ENCODE measurements around the gene SFI1.
"Not testable (repeated sequence)": the region's sequence is repeated elsewhere in the genome, so short reads cannot be mapped to it uniquely, and the experiment has no call there.

The SFI1 gene

DNA sequence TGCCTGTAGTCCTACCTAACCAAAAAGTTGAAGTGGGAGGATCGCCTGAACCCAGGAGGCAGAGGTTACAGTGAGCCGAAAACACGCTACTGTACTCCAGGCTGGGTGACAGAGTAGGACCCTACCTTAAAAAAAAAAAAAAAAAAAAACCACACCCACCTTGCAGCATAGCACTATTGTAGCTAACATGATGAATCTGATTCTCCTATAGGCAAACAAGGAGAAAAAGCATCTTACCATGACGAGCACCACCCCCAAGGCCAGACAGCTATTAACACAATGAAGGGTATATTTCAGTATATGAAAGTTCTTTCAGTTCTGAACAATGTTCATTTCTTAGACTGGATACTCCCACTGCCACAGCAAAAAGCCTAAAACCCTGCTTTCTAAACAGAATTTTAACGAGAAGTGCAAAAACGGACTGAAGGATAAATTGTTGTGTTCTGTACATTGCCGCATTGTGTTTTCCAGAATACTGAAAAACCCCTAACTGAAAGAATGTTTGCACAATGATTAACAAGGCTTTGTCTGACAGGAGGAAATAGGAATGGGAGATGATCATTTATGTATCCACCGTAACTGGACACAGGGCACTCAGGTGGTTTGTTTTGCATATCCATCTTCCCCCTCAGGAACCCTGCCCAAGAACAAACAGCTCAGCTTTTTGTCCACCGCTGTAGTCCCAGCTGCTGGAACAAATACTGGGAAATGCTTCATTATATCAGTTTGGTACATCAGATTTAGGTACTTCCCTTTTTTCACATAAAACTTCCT, 156.8 kb downstream of the SFI1 start:
- Histone ChIP-seq H3K9me3 (ENCODE audit: control insufficient read depth, low read length) (no peaks in the 10 kb centered on the region), H3K4me3 (ENCODE audit: extremely low read depth, insufficient read depth, low read length, poor library complexity, severe bottlenecking) (no peak overlapping the region), H3K36me3 (ENCODE audit: control insufficient read depth, insufficient read depth, low read length) (peaks cover 21% of the 10 kb centered on the region), H3K4me1 (ENCODE audit: control insufficient read depth, insufficient read depth, low read length, poor library complexity, severe bottlenecking) (peaks cover under 1% of the 10 kb centered on the region), H3K27ac (ENCODE audit: low read depth, low read length, severe bottlenecking) (no peak overlapping the region)
- WGBS, 2 experiments (ENCODE audit: insufficient coverage in 2 of 2), result 96 to 100% methylated on average over 4 of the region's 9 CpGs

DNA sequence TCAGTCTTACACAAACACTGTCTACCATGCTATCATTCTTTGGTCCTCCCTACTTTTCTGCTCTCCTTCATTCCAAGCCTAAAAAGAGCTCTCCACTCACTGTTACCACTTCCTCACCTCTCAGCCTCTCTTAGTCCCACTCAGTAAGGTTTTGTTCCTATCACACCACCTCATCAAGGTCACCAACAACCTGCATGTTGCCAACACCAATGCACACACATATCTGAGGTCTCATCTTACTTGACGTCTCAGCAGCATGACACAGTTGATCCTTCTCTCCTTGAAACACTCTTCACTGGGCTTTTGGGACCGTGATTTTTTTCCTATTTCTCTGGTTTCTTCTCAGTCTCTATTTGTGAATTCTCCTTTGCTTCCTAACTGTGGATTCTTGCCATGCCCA, 157.6 kb downstream of the SFI1 start:
- no peaks in the 10 kb centered on the region for H3K9me3 ChIP-seq (ENCODE audit: control insufficient read depth, low read length)
- no peak overlapping the region for H3K4me3 ChIP-seq (ENCODE audit: extremely low read depth, insufficient read depth, low read length, poor library complexity, severe bottlenecking)
- 92 to 94% methylated on average over 2 of the region's 2 CpGs for WGBS, 2 experiments (ENCODE audit: insufficient coverage in 2 of 2)
- no peaks in the 10 kb centered on the region for H3K4me1 ChIP-seq (ENCODE audit: control insufficient read depth, insufficient read depth, low read length, poor library complexity, severe bottlenecking)
- peaks cover 16% of the 10 kb centered on the region for H3K36me3 ChIP-seq (ENCODE audit: control insufficient read depth, insufficient read depth, low read length)
- no peak overlapping the region for H3K27ac ChIP-seq (ENCODE audit: low read depth, low read length, severe bottlenecking)

DNA sequence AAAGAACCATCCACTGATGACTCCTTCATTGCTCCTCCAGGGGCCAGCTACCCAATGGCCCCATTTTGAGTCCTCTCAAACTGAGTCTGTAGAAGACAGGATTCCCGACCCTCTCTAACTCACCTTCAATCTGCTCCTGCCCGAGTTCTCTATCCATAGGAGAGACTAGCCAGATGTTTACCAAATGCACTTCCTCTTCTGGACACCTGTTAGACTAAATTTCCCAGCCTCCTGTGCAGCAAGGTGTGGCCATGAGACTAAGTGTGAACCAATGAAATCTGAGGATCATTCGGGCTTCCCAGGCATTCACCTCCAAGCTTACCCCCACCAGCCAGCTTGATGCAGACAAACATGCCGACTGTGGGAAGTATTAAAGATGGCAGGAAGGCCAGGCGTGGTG, 158.1 kb downstream of the SFI1 start:
- H3K4me1 ChIP-seq (ENCODE audit: control insufficient read depth, insufficient read depth, low read length, poor library complexity, severe bottlenecking), result no peaks in the 10 kb centered on the region
- no peak overlapping the region for H3K4me3 ChIP-seq (ENCODE audit: extremely low read depth, insufficient read depth, low read length, poor library complexity, severe bottlenecking)
- H3K27ac ChIP-seq (ENCODE audit: low read depth, low read length, severe bottlenecking), result no peak overlapping the region
- H3K9me3 ChIP-seq (ENCODE audit: control insufficient read depth, low read length), result no peaks in the 10 kb centered on the region
- WGBS, 2 experiments (ENCODE audit: insufficient coverage in 2 of 2), result 95% methylated on average over 4 of the region's 5 CpGs
- H3K36me3 ChIP-seq (ENCODE audit: control insufficient read depth, insufficient read depth, low read length), result peaks cover 12% of the 10 kb centered on the region

DNA sequence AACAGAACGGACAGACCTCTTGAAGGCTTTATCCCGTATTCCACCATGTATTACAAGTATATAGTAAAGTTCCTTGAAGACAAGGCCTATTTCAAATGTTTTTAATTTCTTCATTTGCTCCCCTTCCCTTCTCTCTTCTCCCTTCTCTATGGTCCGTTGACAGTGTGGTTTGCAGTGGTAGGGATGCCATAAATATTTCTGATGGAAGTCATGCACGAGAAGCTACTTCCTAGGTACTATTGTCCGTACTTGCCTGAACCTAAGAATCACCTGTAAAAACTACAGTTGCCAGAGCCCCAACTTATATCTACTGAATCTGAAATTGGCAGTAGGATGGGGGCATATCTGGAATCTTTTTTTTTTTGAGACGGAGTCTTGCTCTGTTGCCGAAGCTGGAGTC, 162.9 kb downstream of the SFI1 start:
- Histone ChIP-seq H3K27ac (ENCODE audit: low read depth, low read length, severe bottlenecking) (no peak overlapping the region), H3K4me1 (ENCODE audit: control insufficient read depth, insufficient read depth, low read length, poor library complexity, severe bottlenecking) (peaks cover 4% of the 10 kb centered on the region), H3K36me3 (ENCODE audit: control insufficient read depth, insufficient read depth, low read length) (no peaks in the 10 kb centered on the region), H3K9me3 (ENCODE audit: control insufficient read depth, low read length) (no peaks in the 10 kb centered on the region), H3K4me3 (ENCODE audit: extremely low read depth, insufficient read depth, low read length, poor library complexity, severe bottlenecking) (no peak overlapping the region)
- WGBS, 2 experiments (ENCODE audit: insufficient coverage in 2 of 2), result 100% methylated on average over 3 to 4 of the region's 7 CpGs

DNA sequence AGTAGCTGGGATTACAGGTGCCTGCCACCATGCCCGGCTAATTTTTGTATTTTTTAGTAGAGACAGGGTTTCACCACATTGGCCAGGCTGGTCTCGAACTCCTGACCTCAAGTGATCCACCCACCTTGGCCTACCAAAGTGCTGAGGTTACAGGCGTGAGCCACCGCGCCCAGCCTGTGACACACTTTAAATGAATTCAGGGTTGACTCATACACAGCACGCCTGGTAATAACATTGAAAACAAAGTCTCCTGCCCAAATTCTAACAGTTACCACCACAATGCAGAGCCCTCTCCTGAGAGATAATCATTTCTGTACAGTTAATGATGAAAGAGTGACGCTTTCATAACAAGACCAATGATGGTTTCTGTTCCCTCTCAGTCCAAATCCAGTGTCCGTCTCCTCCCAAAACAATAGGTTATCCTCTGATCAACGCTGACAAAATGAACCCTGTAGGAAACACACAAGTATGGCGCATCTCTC, 164.6 kb downstream of the SFI1 start:
- peak overlapping the region; percentile 74 for H3K27ac ChIP-seq (ENCODE audit: low read depth, low read length, severe bottlenecking)
- not testable (repeated sequence) for H3K36me3 ChIP-seq (ENCODE audit: control insufficient read depth, insufficient read depth, low read length)

DNA sequence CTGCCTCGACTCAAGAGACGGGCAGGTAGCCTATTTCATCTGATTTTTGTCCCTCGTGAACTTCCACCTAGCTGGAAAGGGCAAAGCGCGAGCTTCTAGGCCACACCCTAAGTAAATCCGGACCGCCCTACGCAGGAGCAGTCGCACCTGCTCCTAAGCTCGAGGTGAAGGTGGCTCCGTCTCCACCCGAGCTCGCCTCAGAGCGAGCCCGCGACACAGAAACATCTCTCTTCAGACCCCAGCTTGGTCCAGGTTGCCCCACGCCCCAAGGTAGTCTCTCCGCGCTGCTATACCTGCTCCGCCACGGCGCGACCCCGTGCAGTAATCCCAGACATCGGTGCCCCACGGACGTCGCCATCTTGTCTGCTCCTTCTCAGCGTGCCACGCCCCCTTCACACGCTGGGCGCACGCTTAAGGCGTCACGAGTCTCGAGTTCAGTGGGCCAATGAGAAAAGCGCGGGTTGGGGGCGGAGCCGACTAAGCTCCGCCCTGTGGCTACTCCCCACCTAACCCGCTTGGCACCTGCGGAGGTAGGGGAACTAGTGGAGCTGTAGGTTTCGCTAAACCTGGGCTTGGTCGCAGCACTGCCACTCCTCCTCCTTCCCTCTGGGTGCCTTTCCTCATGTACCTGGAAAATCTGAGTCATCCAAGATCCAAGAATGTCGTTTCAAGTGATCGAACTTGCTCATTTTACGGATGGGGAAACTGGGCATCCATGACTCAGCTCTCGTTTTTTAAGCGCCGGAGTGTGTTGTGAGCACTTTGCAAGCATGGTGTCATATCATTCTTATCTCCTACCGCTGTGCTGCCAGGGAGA, 165.7 kb downstream of the SFI1 start, which contains the start of gene PISD:
TSS of gene PISD (minus strand) at position 365 of the 817 bp plus-strand sequence. CDS start at position 358, 7 bp downstream.
- WGBS, 2 experiments (ENCODE audit: insufficient coverage in 2 of 2), result 4 to 9% methylated on average over 34 to 52 of the region's 52 CpGs
- Histone ChIP-seq H3K4me1 (ENCODE audit: control insufficient read depth, insufficient read depth, low read length, poor library complexity, severe bottlenecking) (peaks cover 4% of the 10 kb centered on the region), H3K36me3 (ENCODE audit: control insufficient read depth, insufficient read depth, low read length) (no peaks in the 10 kb centered on the region), H3K4me3 (ENCODE audit: extremely low read depth, insufficient read depth, low read length, poor library complexity, severe bottlenecking) (peak within 1 kb of the TSS; percentile 88), H3K27ac (ENCODE audit: low read depth, low read length, severe bottlenecking) (peak within 1 kb of the TSS; percentile 74), H3K9me3 (ENCODE audit: control insufficient read depth, low read length) (no peaks in the 10 kb centered on the region)

More for the DNA sequence above, 164.6 kb downstream of the SFI1 start:
- 61 to 68% methylated on average over 5 to 8 of the region's 10 CpGs for WGBS, 2 experiments (ENCODE audit: insufficient coverage in 2 of 2)
- H3K4me3 ChIP-seq (ENCODE audit: extremely low read depth, insufficient read depth, low read length, poor library complexity, severe bottlenecking), result peak overlapping the region; percentile 88
- not testable (repeated sequence) for H3K4me1 ChIP-seq (ENCODE audit: control insufficient read depth, insufficient read depth, low read length, poor library complexity, severe bottlenecking); H3K9me3 ChIP-seq (ENCODE audit: control insufficient read depth, low read length)

DNA sequence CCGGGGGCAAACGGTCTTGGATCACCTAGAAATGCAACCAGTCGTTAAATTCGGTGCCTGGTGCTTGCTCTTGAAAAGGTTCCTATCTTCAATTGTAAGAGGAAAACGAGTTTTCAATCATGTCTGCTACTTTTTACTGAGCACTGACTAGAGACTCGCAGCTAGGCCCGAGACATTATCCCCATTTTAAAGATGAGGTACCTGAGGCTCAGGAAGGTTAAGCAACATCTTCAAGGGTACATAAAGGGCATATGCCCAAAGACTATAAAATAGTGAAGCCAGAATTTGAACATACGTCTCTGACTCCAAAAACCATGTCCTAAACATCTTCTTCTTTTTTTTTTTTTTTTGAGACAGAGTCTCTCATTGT, 166.3 kb downstream of the SFI1 start:
- H3K36me3 ChIP-seq (ENCODE audit: control insufficient read depth, insufficient read depth, low read length), result no peaks in the 10 kb centered on the region
- H3K9me3 ChIP-seq (ENCODE audit: control insufficient read depth, low read length), result no peaks in the 10 kb centered on the region
- H3K27ac ChIP-seq (ENCODE audit: low read depth, low read length, severe bottlenecking), result peak overlapping the region; percentile 74
- H3K4me3 ChIP-seq (ENCODE audit: extremely low read depth, insufficient read depth, low read length, poor library complexity, severe bottlenecking), result peak overlapping the region; percentile 88
- 67 to 72% methylated on average over 8 of the region's 8 CpGs for WGBS, 2 experiments (ENCODE audit: insufficient coverage in 2 of 2)
- peaks cover 4% of the 10 kb centered on the region for H3K4me1 ChIP-seq (ENCODE audit: control insufficient read depth, insufficient read depth, low read length, poor library complexity, severe bottlenecking)

Data from mesodermal cell (in vitro differentiated cells).